ENCODE results near the gene REEP2.

REEP2 gene

GRCh38 chr5:138488481-138488945, 49.7 kb downstream of the REEP2 start:
- no peak for DNase-seq (ENCODE audit: low read depth)
- in situ Hi-C loops (cut with HindIII; ENCODE audit: low sequenced_read_pairs): no loop called here
- H3K4me3 ChIP-seq (ENCODE audit: low read depth, low read length): no peak overlapping the region
- TF ChIP-seq CTCF (IDR thresholded peaks at IDR 0.05; ENCODE audit: low read depth, low read length, missing control alignments): no peak

GRCh38 chr5:138489683-138490061, 50.8 kb downstream of the REEP2 start:
- H3K4me3 ChIP-seq (ENCODE audit: low read depth, low read length): no peak overlapping the region
- no peak for DNase-seq (ENCODE audit: low read depth)
- in situ Hi-C loops (cut with HindIII; ENCODE audit: low sequenced_read_pairs): no loop called here
- TF ChIP-seq CTCF (IDR thresholded peaks at IDR 0.05; ENCODE audit: low read depth, low read length, missing control alignments): no peak

- no peak overlapping the region for H3K4me3 ChIP-seq (ENCODE audit: low read depth, low read length)
- DNase-seq (ENCODE audit: low read depth): no peak
- in situ Hi-C loops (cut with HindIII; ENCODE audit: low sequenced_read_pairs): no loop called here
- TF ChIP-seq CTCF (IDR thresholded peaks at IDR 0.05; ENCODE audit: low read depth, low read length, missing control alignments): no peak
Measured at GRCh38 chr5:138490648-138491283, 51.9 kb downstream of the REEP2 start.

GRCh38 chr5:138491284-138491648, 52.4 kb downstream of the REEP2 start:
- TF ChIP-seq CTCF (IDR thresholded peaks at IDR 0.05; ENCODE audit: low read depth, low read length, missing control alignments): no peak
- peak overlapping the region; percentile 50 for H3K4me3 ChIP-seq (ENCODE audit: low read depth, low read length)
- in situ Hi-C loops (cut with HindIII; ENCODE audit: low sequenced_read_pairs): no loop called here
- no peak for DNase-seq (ENCODE audit: low read depth)

GRCh38 chr5:138491669-138492559, 53.1 kb downstream of the REEP2 start:
- H3K4me3 ChIP-seq (ENCODE audit: low read depth, low read length): peak overlapping the region; percentile 50
- TF ChIP-seq CTCF (IDR thresholded peaks at IDR 0.05; ENCODE audit: low read depth, low read length, missing control alignments): no peak
- in situ Hi-C loops (cut with HindIII; ENCODE audit: low sequenced_read_pairs): no loop called here
- peak; percentile 74 for DNase-seq (ENCODE audit: low read depth)

- TF ChIP-seq CTCF (IDR thresholded peaks at IDR 0.05; ENCODE audit: low read depth, low read length, missing control alignments): no peak
- DNase-seq (ENCODE audit: low read depth): no peak
- H3K4me3 ChIP-seq (ENCODE audit: low read depth, low read length): peak overlapping the region; percentile 50
- in situ Hi-C loops (cut with HindIII; ENCODE audit: low sequenced_read_pairs): no loop called here
Measured at GRCh38 chr5:138492560-138493045, 53.7 kb downstream of the REEP2 start.
